GM23248 (cell line): ENCODE results near the gene LSMEM2.

Source experiments
- EZH2 ChIP-seq: fragments of 200-600 bp; sonication (generic); IDR thresholded peaks from 2 replicates; pipeline ENCODE4 v1.6.1; 2018; ENCODE audit warnings: antibody characterized with exemption, mild to moderate bottlenecking; ENCODE audit not compliant: insufficient read depth, poor library complexity, severe bottlenecking
- EZH2phosphoT487 ChIP-seq: fragments of 200-600 bp; sonication (generic); IDR thresholded peaks from 2 replicates; pipeline ENCODE4 v1.6.1; 2018; ENCODE audit warnings: antibody characterized with exemption, moderate library complexity, mild to moderate bottlenecking, low read depth; ENCODE audit not compliant: insufficient read depth

DNA sequence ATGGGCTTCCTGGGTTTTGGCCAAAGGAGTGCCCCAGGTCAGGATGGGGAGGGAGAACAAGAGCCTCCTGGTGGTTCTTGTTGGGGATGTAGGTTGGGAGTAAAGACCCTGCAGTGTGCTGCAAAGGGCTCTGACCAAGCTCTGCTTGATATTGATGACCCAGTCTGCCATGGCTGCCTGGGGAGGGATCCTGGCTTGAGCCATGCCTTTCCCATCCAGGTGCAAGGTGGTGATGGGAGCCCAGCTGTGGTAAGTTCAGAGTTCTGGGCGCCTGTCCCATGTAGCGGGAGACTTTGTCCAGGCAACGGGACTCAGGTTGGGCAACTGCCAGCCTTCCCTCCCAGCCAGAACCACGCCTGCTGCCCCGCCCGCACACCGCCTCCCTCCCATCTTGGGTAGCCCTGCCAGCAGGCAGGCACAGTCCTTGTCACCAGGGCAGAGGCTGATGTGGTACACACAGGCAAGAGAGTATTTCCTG, 40.3 kb upstream of the LSMEM2 start:
- TF ChIP-seq EZH2phosphoT487 (no peak), EZH2 (no peak)
